Left lung (tissue), 10 donors: ENCODE measurements around the gene JPH3. TPM values are rescaled to one million over a fixed set of nuclear protein-coding genes. Genes with fewer than 3 reads are reported as not detected.
A peak's percentile ranks its signal among the peaks of the same experiment; 100 is the strongest.

Experiments used
- ATAC-seq: fragments of 200-7000 bp; cut with Tn5 transposase; one replicate; pipeline ENCODE4 v1.9.1; 2020; ENCODE audit warnings: moderate library complexity
- DNase-seq, 4 donors: peaks; one replicate each; pipeline ENCODE4 v3.0.0-alpha.2; 2013 to 2020
- H3K27ac ChIP-seq, 2 donors: fragments of 200-600 bp; sonication (generic) in 1 of 2; one replicate each; pipeline versions ENCODE4 v1.5.0 to v1.8.0; 2020 to 2021
- H3K27me3 ChIP-seq, 2 donors: fragments of 200-600 bp; sonication (generic) in 1 of 2; one replicate each; pipeline versions ENCODE4 v1.5.0 to v1.8.0; 2020 to 2021
- H3K36me3 ChIP-seq, 2 donors: fragments of 200-600 bp; sonication (generic) in 1 of 2; one replicate each; pipeline versions ENCODE4 v1.5.0 to v1.8.0; 2020 to 2021
- H3K4me1 ChIP-seq, 2 donors: fragments of 200-600 bp; one replicate each; pipeline ENCODE4 v1.8.0; 2021
- H3K4me3 ChIP-seq, 2 donors: fragments of 200-600 bp; sonication (generic) in 1 of 2; one replicate each; pipeline versions ENCODE4 v1.5.0 to v1.8.0; 2020 to 2021; ENCODE audit warnings: mild to moderate bottlenecking in 1 of 2
- H3K9me3 ChIP-seq, 2 donors: fragments of 200-600 bp; sonication (generic) in 1 of 2; one replicate each; pipeline versions ENCODE4 v1.5.0 to v1.8.0; 2020 to 2021
- CTCF ChIP-seq, 2 donors: fragments of 200-600 bp; sonication (generic) in 1 of 2; IDR thresholded peaks; one replicate each; pipeline versions ENCODE4 v1.5.0 to v1.8.0; 2021; ENCODE audit warnings: antibody characterized with exemption in 2 of 2
- intact Hi-C, 2 donors: fragments of 100-400 bp; cut with DNase I; formaldehyde crosslinking; loops; one replicate each; pipeline versions ENCODE4 v1.11.2 to v1.14.2; 2022
- polyA plus RNA-seq, 6 donors: library from polyadenylated mRNA; unstranded; fragments of 120-200 nt; gene quantifications; one replicate each; pipeline ENCODE4 v1.2.1, GENCODE V29; 2013; ENCODE audit not compliant: insufficient read length in 6 of 6
- total RNA-seq, 2 donors: library from RNA; stranded (reverse); fragmentation: NEBNext Ultra II Directional; extraction: Animal tissue kit (Norgen Biotek cat#: 25700); gene quantifications; one replicate each; pipeline ENCODE4 v1.2.1, GENCODE V29; 2021
- donor health status: DM: no; HTN: yes; CAD: no.
- donor health status: DM: no; HTN: no; CAD: no.

JPH3 gene
- total and polyA plus RNA-seq, 8 donors: 0.06 to 2.5 (median 1.2) TPM; not detected in 1

- Histone ChIP-seq H3K4me1 (peaks cover 12 to 13% of the 10 kb centered on the region in 2 donors), H3K4me3 (no peak overlapping the region), H3K27ac (peak overlapping the region in 1 of 2 donors; percentile 53), H3K36me3 (no peaks in the 10 kb centered on the region), H3K9me3 (no peaks in the 10 kb centered on the region), H3K27me3 (peaks cover 0 to 30% of the 10 kb centered on the region in 2 donors)
- ATAC-seq (no peak), DNase-seq (no peak)
- intact Hi-C loops: no loop called here
- TF ChIP-seq CTCF (IDR thresholded peaks at IDR 0.05): no peak
These were observed 31.8 kb upstream of the JPH3 start for GRCh38 chr16:87570572-87570937.

GRCh38 chr16:87570938-87571867, 31.1 kb upstream of the JPH3 start:
- Histone ChIP-seq H3K4me1 (peaks cover 12 to 13% of the 10 kb centered on the region in 2 donors), H3K27ac (peak overlapping the region; percentile 48 to 53), H3K9me3 (no peaks in the 10 kb centered on the region), H3K36me3 (no peaks in the 10 kb centered on the region), H3K27me3 (peaks cover 0 to 33% of the 10 kb centered on the region in 2 donors), H3K4me3 (no peak overlapping the region)
- intact Hi-C loops: no loop called here
- DNase-seq (peak in 3 of 4 donors; percentile 64 to 82 (median 73)), ATAC-seq (peak; percentile 95)
- TF ChIP-seq CTCF (IDR thresholded peaks at IDR 0.05): peak; percentile 25 to 32

GRCh38 chr16:87571868-87572244, 30.5 kb upstream of the JPH3 start:
- DNase-seq: no peak
- Histone ChIP-seq H3K27ac (peak overlapping the region; percentile 48 to 53), H3K36me3 (no peaks in the 10 kb centered on the region), H3K9me3 (no peaks in the 10 kb centered on the region), H3K4me3 (no peak overlapping the region), H3K27me3 (peaks cover 0 to 39% of the 10 kb centered on the region in 2 donors), H3K4me1 (peaks cover 12 to 13% of the 10 kb centered on the region in 2 donors)
- intact Hi-C loops: no loop called here
- no peak for ATAC-seq
- TF ChIP-seq CTCF (IDR thresholded peaks at IDR 0.05): no peak

GRCh38 chr16:87572959-87573358, 29.3 kb upstream of the JPH3 start:
- ATAC-seq: no peak
- peaks cover 0 to 48% of the 10 kb centered on the region in 2 donors for H3K27me3 ChIP-seq
- no peaks in the 10 kb centered on the region for H3K9me3 ChIP-seq
- no peak overlapping the region for H3K27ac ChIP-seq
- H3K4me1 ChIP-seq: peaks cover 12 to 13% of the 10 kb centered on the region in 2 donors
- H3K4me3 ChIP-seq: no peak overlapping the region
- peak in 1 of 4 donors; percentile 46 for DNase-seq
- TF ChIP-seq CTCF (IDR thresholded peaks at IDR 0.05): no peak
- intact Hi-C loops: no loop called here
- no peaks in the 10 kb centered on the region for H3K36me3 ChIP-seq

GRCh38 chr16:87575027-87575804, 27.1 kb upstream of the JPH3 start:
- no peak for ATAC-seq
- intact Hi-C loops: no loop called here
- H3K4me3 ChIP-seq: no peak overlapping the region
- no peaks in the 10 kb centered on the region for H3K36me3 ChIP-seq
- peaks cover 12 to 13% of the 10 kb centered on the region in 2 donors for H3K4me1 ChIP-seq
- H3K9me3 ChIP-seq: no peaks in the 10 kb centered on the region
- no peak for TF ChIP-seq CTCF (IDR thresholded peaks at IDR 0.05)
- H3K27ac ChIP-seq: no peak overlapping the region
- peak in 1 of 4 donors; percentile 8 for DNase-seq
- peaks cover 0 to 55% of the 10 kb centered on the region in 2 donors for H3K27me3 ChIP-seq
